HCT116 (cell line): Measurements from ENCODE around the gene GABPB1.

Experiments
- ELF1 ChIP-seq: IDR thresholded peaks from 2 replicates; pipeline ENCODE4 v1.6.1; 2012; ENCODE audit warnings: low read depth, borderline replicate concordance
- SP1 ChIP-seq: IDR thresholded peaks from 2 replicates; pipeline ENCODE4 v1.6.1; 2012; ENCODE audit warnings: low read depth
- TF ChIP-seq, protein P1 (sequence below), 3 experiments: fragments of 200-600 bp in 1 of 3; sonication (generic) in 1 of 3; IDR thresholded peaks in 2 of 3; conservative IDR thresholded peaks in 1 of 3; 2 replicates each; pipeline ENCODE4 v1.5.1; 2012 to 2017; ENCODE audit warnings: low read depth in 2 of 3, low read length in 2 of 3, antibody characterized with exemption in 1 of 3, borderline replicate concordance in 1 of 3, control low read depth in 1 of 3, mild to moderate bottlenecking in 1 of 3, mixed read lengths in 1 of 3, mixed run types in 1 of 3, moderate library complexity in 1 of 3; ENCODE audit not compliant: insufficient read depth in 1 of 3
- TF ChIP-seq, protein P2 (sequence below): IDR thresholded peaks from 2 replicates; pipeline ENCODE4 v1.6.1; 2012

DNA sequence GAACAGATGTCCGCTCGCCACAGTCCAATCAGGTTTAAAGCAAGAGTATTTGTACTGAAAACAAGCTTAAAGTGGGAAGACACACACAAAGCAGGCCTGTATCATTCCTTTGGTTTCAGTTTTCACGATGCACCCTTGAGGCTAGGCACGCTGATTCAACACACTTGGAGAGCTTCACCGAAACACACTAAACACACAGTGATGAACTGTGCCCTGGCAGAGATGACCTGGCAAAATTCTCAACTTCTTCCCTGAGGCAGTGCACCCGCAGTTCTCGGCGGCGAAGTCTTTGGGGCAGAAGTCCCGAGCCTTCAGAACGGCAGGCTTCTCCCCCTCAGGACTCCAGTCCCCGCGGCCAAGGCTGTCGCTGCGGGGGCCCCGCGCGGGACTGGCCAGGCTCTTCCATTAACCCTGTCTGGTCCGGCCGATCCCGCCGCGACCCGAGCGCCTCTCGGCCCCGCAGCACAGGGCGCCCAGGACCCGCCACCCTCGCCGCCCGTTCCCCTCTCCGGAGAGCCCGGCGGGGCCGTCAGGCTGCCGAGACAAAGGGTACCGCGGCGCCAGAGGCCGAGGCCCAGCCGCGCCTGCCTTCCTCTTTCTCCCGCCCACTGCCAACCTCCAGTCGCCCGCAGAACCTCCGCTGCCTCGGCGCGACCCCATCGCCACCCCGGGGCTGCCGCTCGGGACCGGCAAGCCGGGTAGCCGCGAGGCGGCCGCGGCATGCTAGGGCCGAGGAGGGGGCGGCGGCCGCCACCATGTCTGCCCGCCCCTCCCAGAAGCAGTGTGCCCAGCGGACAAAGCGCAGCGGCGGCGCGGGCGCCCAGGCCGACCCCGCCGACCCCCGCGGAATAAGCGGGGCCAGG, 792 bp downstream of the GABPB1 start:
- TF ChIP-seq, protein P1, sequence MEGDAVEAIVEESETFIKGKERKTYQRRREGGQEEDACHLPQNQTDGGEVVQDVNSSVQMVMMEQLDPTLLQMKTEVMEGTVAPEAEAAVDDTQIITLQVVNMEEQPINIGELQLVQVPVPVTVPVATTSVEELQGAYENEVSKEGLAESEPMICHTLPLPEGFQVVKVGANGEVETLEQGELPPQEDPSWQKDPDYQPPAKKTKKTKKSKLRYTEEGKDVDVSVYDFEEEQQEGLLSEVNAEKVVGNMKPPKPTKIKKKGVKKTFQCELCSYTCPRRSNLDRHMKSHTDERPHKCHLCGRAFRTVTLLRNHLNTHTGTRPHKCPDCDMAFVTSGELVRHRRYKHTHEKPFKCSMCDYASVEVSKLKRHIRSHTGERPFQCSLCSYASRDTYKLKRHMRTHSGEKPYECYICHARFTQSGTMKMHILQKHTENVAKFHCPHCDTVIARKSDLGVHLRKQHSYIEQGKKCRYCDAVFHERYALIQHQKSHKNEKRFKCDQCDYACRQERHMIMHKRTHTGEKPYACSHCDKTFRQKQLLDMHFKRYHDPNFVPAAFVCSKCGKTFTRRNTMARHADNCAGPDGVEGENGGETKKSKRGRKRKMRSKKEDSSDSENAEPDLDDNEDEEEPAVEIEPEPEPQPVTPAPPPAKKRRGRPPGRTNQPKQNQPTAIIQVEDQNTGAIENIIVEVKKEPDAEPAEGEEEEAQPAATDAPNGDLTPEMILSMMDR (IDR thresholded peaks at IDR 0.05 in 2 of 3, conservative IDR thresholded peaks at IDR 0.05 in 1 of 3; ENCODE audit: borderline replicate concordance in 1 of 3, insufficient read depth in 1 of 3, low read depth in 2 of 3, low read length in 2 of 3): no peak
- TF ChIP-seq, protein P2, sequence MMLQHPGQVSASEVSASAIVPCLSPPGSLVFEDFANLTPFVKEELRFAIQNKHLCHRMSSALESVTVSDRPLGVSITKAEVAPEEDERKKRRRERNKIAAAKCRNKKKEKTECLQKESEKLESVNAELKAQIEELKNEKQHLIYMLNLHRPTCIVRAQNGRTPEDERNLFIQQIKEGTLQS: no peak
- TF ChIP-seq SP1 (no peak), ELF1 (no peak)
